ENCODE results near the gene TPI1. TPM values are rescaled to one million over a fixed set of nuclear protein-coding genes. Genes with fewer than 3 reads are reported as not detected.
A peak's percentile ranks its signal among the peaks of the same experiment; 100 is the strongest.
"Not testable (repeated sequence)": the region's sequence is repeated elsewhere in the genome, so short reads cannot be mapped to it uniquely, and the experiment has no call there.

TPI1 gene
- total RNA-seq, 1 experiment from 2014 or later, result 1,835 TPM

DNA sequence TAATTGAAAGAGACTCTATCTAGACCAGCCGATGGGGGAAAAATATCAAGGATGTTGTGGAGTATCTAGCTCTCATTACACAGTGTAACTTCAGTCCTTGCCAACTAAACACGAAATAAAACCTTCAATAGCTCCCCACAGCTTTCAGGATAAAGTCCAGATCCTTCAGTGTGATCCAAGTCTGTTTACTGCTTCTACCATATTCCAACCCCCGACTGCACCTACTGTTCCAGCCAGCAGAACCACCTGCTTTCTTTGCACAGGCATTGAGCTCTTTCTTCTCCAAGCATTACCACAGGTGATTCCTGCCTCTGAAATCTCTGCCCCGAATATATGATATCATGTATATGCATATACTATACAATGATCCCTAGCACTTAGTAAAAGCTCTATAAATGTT is 35.1 kb downstream of the TPI1 start:
- DNase-seq (ENCODE audit: low read depth, low spot score), result no peak
- in situ Hi-C loops (cut with HindIII; ENCODE audit: low pct_unique_long_range_greater_than_20kb, low sequenced_read_pairs), result no loop called here

DNA sequence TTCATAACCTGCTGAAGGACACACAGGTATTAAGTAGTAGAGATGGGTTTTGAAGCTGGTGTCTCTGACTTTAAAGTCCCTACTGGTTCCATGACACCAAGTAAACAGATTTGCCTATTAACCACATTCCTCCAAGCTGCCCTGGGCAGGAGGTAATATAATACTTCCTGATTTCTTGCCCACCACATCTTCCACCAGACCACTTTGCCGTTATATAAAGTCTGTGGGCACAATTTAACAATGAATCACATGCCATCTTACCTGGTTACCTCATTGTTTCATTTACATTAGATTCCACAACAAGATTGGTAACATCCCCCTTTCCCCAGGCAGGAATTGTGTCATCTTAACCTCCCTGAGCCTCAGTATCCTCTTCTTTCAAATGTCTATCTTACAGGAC is 36.4 kb downstream of the TPI1 start:
- DNase-seq (ENCODE audit: low read depth, low spot score), result no peak
- in situ Hi-C loops (cut with HindIII; ENCODE audit: low pct_unique_long_range_greater_than_20kb, low sequenced_read_pairs), result no loop called here

DNA sequence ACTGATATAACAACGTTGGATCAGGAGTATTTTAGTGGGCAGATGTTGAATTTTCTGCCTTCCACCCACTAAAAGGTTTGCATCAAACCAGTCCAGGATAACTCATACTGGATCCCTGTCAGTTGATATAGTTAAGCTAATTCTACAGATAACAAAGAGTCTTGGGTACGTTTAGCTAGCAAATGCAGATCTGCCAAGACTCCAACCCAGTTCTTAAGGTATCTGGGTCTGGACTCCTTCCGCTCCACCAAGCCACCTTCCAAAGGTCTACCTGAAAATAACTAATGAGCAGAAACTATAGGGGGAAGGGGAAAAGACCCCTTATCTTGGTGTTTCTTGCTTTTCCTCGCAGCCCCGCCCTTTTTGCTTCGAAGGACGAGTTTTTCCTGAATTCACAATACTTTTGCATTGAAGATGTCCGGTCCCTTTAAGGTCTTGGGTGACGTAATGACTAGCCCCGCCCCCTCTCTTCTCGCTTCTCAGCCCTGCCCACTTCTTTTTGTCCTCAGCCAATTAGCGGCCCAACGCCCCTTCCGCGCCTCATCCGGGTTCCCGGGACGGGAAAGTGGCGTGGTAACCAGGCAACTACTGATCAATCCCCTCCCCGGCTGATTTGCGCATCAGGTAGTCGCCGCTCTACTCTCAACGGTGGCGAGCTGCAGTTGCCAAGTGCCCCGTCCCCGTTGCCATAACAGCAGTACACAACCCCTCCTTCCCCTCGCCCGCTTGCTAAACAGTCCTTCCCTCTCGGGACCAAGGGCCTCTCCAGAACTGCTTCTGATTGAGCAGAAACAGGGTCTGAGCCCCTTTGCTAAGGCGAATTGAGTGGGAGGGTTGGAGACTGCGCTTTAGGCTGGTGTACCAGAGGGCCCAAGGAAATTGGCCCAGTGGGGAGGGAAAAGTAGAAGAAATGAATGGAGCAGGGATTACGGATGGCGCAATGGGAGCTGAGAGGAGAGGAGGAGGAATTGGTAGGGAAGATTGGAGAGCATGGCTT is 37.2 kb downstream of the TPI1 start, which contains the start of gene LRRC23:
LRRC23 (plus strand) TSS at position 543 of the 997 bp plus-strand sequence. CDS start 812 bp downstream, outside the sequence.
- in situ Hi-C loops (cut with HindIII; ENCODE audit: low pct_unique_long_range_greater_than_20kb, low sequenced_read_pairs), result no loop called here
- peak; percentile 95 for DNase-seq (ENCODE audit: low read depth, low spot score)

DNA sequence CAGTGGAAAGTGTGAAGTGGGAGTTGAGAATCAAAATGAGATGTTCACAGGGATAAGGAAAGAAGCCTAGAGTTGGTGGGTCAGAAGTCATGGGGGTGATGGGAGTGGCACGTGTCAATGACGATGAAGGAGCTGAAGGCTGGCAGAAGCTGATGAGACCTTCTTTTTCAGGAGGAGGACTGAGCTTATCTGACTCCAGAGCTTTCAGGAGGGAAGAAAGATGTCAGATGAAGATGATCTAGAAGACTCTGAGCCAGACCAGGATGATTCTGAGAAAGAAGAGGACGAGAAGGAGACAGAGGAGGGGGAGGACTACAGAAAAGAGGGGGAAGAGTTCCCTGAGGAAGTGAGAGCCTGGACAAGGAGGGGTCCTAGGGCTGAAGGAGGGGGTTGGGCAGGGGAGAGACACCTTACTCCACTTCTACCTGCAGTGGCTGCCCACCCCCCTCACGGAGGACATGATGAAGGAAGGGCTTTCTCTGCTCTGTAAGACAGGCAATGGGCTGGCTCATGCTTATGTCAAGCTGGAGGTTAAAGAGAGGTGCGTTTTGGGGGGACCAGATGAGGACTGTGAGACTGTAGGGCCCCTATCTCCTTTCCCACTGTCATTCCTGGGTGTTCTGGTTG is 38.2 kb downstream of the TPI1 start:
- DNase-seq (ENCODE audit: low read depth, low spot score), result no peak
- in situ Hi-C loops (cut with HindIII; ENCODE audit: low pct_unique_long_range_greater_than_20kb, low sequenced_read_pairs), result no loop called here

DNA sequence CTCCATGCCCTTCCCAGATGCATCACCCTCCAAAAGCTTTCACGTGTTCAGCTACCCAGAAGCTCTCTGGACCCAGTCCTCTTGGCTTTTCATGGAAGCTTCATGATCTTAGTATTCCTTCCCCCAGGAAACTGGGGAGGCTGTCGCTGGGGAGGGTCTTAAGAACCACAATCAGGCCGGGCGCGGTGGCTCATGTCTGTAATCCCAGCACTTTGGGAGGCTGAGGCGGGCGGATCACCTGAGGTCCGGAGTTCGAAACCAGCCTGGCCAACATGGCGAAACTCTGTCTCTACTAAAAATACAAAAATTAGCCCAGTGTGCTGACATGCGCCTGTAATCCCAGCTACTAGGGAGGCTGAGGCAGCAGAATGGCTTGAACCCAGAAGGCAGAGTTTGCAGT is 40.8 kb downstream of the TPI1 start:
- in situ Hi-C loops (cut with HindIII; ENCODE audit: low pct_unique_long_range_greater_than_20kb, low sequenced_read_pairs); DNase-seq (ENCODE audit: low read depth, low spot score): not testable (repeated sequence)

DNA sequence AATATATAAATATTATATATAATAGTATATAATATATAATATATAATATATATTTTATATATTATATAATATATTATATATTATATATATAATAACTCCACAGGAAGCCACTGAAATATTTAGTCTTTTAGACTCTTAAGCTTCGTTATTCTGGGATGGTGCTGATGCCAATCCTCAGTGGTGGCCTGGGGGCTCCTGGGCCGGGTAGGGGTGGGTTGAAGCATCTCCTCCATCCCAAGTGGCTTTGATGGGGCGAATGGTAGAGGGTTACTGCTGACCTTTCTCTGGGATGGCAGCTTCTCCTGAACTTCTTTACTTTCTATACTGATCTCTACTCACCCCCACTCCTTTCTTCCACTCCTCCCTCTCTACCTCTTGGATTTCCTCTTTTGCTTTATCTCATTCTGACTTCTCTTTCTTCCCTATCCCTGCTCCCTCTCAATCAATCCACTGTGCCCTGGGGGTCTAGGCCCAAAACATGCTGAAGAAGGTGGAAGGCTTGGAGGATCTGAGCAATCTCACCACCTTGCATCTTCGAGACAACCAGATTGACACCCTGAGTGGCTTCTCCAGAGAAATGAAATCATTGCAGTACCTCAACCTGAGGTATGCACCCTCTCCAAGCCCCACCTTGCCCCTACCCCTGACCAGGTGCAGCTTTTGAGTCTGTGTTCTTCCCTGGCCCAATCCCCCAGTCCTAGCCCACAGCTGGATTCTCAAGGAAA is 42.3 kb downstream of the TPI1 start:
- in situ Hi-C loops (cut with HindIII; ENCODE audit: low pct_unique_long_range_greater_than_20kb, low sequenced_read_pairs), result no loop called here
- DNase-seq (ENCODE audit: low read depth, low spot score), result no peak

DNA sequence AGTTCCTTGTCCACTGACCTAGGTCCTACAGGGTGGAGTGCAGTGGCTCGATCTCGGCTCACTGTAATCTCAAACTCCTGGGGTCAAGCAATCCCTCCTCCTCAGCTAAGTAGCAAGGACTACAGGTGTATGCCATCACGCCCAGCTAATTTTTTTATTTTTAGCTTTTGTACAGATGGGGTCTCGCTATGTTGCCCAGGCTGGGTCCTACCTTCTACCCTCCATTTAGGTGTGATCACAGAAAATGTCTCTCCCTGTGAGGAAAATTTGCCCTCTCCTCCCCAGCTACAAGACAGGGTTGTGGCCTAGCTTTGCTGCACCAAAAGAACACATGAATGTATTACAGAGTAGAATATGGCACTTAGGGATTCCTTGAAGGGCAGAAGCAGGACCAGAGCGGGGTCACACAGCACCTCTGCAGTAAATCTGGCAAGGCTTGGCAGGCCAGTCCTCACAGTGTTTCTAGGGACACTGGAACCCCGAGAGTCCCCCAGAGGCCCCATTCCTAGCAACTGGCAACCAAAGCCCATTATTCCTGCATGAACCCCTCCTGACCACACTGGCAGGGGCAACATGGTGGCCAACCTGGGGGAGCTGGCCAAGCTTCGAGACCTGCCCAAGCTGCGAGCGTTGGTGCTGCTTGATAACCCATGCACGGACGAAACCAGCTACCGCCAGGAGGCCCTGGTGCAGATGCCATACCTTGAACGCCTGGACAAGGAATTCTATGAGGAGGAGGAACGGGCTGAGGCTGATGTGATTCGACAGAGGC is 45.0 kb downstream of the TPI1 start:
- in situ Hi-C loops (cut with HindIII; ENCODE audit: low pct_unique_long_range_greater_than_20kb, low sequenced_read_pairs), result no loop called here
- DNase-seq (ENCODE audit: low read depth, low spot score), result no peak

DNA sequence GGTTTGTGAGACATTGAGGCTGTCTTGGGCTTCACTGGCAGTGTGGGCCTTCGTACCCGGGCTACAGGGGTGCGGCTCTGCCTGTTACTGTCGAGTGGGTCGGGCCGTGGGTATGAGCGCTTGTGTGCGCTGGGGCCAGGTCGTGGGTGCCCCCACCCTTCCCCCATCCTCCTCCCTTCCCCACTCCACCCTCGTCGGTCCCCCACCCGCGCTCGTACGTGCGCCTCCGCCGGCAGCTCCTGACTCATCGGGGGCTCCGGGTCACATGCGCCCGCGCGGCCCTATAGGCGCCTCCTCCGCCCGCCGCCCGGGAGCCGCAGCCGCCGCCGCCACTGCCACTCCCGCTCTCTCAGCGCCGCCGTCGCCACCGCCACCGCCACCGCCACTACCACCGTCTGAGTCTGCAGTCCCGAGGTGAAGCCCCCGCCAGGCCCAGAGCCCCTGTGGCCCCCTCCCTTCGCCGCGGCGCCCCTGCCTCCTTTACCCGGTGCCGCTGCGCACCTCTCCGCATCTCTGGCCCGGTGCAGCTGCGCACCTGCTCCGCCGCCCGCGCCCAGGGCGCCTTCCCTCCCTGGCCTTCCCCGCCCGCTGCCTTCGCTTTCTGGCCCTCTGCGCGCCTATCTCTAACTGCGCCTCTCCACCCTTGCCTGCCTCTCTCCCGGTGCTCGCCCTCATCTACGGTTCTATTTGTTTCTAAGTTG is 47.1 kb downstream of the TPI1 start, which contains the start of gene ENO2:
ENO2 (plus strand) TSS at position 335 of the 701 bp plus-strand sequence. CDS start 1,253 bp downstream, outside the sequence.
- no peak for DNase-seq (ENCODE audit: low read depth, low spot score)

DNA sequence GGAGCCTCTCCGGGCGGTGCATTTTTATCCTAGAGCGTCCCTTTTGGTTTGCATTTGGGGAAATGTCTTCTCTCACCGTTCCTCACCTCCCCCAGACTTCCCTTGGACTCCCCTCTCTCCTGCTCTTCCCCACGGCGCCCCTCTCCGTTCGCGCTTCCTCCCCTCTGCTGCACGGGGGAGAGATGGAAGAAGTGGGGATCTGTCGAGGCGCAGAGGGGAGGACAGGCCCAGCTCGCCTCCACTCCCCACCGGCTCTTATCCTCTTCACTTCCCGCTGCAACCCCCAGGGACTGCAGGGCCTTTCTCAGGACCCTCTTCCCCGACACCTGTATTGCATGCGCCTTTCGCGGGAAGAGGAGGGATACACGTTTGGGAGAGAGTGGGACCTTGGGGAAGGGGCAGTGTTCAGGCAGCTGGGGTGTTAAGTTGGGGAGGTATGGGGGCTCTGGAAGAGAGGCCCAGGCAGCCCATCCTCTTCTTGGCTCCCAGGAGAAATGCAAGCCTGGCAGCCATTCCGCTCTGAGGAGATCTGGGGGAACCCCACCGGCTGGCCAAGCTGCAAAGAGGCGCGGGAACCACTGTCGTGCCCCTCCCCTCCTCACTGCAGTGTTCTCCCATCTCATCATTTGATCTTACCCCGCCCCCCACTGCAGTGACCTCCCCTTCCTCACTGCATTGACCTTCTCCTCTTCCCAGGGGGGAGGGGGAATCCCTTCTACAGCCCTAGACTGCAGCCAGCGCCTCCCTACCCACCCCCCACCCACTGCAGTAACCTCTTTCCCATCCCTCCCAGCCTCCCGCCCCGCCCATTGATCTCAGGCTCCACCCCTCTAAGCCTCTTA is 47.8 kb downstream of the TPI1 start:
- DNase-seq (ENCODE audit: low read depth, low spot score), result no peak
- in situ Hi-C loops (cut with HindIII; ENCODE audit: low pct_unique_long_range_greater_than_20kb, low sequenced_read_pairs), result no loop called here

More for the DNA sequence above, 47.1 kb downstream of the TPI1 start, which contains the start of gene ENO2:
- in situ Hi-C loops (cut with HindIII; ENCODE audit: low pct_unique_long_range_greater_than_20kb, low sequenced_read_pairs), result no loop called here

DNA sequence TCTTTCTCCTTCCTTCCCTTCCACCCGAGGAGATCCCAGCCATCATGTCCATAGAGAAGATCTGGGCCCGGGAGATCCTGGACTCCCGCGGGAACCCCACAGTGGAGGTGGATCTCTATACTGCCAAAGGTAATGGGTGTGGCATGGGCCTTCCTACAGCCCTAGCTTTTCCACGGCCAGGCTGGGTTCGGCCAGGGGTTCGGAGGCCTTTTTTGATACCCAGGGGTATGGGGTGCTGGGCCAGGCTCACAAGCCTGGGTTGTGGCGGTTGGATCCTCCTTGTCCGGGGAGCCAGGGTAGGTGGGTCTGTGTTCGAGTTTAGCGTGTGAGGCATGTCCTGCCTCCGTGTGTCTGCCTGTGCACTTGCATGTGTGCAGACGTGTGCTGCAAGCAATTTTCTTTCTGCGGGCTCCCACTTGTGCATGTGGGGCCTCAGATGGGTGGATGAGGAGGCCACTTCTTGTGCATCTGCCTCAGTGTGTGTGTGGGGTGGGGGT is 48.5 kb downstream of the TPI1 start:
- no peak for DNase-seq (ENCODE audit: low read depth, low spot score)
- in situ Hi-C loops (cut with HindIII; ENCODE audit: low pct_unique_long_range_greater_than_20kb, low sequenced_read_pairs), result no loop called here

DNA sequence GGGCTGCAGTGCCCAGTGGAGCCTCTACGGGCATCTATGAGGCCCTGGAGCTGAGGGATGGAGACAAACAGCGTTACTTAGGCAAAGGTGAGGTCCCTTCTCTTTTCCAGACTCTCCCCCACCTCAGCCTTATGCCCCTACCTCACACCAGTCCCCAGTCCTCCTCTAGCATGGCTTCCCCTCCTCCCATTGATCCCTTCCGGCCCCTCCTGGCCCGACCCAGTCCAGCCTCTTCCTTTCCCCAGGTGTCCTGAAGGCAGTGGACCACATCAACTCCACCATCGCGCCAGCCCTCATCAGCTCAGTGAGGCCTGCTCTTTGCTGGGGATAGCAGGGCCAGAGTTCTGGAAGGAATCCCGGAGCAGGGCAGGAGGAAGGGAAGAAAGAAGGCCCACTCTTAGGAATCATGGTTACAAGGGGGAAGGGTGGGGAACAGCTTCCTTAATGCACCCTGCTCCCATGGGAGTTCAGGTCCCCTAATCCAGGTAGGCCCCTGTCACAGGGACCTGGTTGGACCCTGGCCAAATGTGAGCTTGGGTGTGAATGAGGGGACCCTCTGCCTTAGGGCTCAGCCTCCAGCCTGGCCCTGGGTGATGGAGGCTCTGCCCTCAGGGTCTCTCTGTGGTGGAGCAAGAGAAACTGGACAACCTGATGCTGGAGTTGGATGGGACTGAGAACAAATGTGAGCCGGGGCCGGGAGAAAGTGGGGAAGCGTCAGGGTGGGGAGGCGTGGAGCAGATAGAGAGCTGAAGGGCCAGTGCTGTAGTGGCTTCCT is 49.3 kb downstream of the TPI1 start:
- no peak for DNase-seq (ENCODE audit: low read depth, low spot score)
- in situ Hi-C loops (cut with HindIII; ENCODE audit: low pct_unique_long_range_greater_than_20kb, low sequenced_read_pairs), result no loop called here

DNA sequence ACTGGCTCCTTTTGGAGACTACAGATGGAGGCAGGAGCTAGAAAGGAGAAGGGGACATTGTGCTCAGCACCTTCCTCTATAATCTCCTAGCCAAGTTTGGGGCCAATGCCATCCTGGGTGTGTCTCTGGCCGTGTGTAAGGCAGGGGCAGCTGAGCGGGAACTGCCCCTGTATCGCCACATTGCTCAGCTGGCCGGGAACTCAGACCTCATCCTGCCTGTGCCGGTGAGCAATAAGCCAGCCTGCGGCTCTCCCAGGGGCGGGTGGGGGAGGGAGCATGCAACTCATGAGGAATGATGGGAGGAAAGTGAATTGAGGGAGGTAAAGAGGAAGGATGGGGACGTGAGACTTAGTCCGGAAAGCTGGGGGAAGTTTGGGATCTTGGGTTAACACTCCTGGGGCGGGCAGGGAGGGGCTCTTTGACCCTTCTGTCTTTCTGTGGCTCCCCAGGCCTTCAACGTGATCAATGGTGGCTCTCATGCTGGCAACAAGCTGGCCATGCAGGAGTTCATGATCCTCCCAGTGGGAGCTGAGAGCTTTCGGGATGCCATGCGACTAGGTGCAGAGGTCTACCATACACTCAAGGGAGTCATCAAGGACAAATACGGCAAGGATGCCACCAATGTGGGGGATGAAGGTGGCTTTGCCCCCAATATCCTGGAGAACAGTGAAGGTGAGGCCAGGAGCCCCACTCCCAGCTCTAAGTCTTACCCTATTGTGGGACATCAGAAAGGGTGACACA is 50.3 kb downstream of the TPI1 start:
- in situ Hi-C loops (cut with HindIII; ENCODE audit: low pct_unique_long_range_greater_than_20kb, low sequenced_read_pairs), result no loop called here
- no peak for DNase-seq (ENCODE audit: low read depth, low spot score)

DNA sequence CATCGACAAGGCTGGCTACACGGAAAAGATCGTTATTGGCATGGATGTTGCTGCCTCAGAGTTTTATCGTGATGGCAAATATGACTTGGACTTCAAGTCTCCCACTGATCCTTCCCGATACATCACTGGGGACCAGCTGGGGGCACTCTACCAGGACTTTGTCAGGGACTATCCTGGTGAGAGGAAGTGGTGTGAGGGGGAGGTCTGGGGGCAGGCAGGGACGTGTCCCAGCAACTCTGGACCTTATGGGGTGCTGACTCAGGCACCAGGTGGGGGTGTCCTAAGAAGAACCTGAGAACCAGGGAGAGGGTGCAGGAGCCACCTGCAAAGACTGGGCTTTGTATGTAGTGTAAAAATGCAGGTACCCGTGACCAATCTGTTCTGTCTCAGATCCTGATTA is 52.3 kb downstream of the TPI1 start:
- in situ Hi-C loops (cut with HindIII; ENCODE audit: low pct_unique_long_range_greater_than_20kb, low sequenced_read_pairs), result no loop called here
- DNase-seq (ENCODE audit: low read depth, low spot score), result no peak
